HG02970 (cell line): Measurements from ENCODE around the gene ZNF557.

Experiments used
- ATAC-seq: cut with Tn5 transposase; IDR thresholded peaks from one replicate; pipeline ENCODE4 v1.9.1; 2021; ENCODE audit warnings: mild to moderate bottlenecking, moderate library complexity, moderate number of reproducible peaks; ENCODE audit not compliant: unreplicated experiment, low FRiP score

The ZNF557 gene

DNA sequence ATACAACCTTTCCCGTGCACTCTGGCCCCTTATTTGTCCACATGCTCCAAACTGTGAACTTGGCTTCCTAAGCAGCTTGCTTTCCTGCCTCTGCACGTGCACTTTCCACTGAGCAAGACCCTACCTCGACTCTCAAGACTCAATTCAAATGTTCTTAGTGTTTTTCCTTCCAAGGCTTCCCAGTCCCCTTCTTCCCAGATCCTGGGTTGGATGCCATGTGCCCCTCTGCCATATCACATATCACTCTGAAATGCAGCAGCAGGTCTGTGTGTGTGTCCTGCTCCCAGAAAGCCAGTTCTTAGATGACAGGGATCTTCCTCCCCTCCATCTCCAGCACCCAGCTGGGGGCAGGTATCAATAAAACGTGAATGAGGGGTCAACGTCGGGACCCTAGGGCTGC lies 3.0 kb downstream of the ZNF557 start:
- ATAC-seq = no peak

DNA sequence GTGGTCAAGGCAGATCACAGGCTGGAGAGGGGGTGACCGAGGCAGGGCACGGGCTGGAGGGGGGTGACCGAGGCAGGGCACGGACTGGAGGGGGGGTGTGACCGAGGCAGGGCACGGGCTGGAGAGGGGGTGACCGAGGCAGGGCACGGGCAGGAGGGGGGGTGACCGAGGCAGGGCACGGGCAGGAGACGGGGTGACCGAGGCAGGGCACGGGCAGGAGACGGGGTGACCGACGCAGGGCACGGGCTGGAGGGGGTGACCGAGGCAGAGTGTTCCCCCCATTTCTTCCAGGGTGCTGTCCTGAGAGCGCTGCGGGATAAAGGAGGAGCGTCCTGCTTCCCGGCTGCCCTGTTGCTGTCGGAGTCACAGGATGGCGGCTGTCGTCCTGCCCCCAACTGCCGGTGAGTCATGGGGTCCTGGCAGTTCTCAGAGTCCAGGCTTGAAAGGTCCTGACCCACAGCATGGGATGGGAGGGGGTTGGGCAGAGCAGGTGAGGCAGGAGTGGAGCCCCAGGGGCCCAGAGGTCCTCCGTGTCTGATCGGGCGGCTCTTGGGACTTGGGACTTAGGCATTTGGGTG lies 5.3 kb downstream of the ZNF557 start:
- ATAC-seq = no peak

DNA sequence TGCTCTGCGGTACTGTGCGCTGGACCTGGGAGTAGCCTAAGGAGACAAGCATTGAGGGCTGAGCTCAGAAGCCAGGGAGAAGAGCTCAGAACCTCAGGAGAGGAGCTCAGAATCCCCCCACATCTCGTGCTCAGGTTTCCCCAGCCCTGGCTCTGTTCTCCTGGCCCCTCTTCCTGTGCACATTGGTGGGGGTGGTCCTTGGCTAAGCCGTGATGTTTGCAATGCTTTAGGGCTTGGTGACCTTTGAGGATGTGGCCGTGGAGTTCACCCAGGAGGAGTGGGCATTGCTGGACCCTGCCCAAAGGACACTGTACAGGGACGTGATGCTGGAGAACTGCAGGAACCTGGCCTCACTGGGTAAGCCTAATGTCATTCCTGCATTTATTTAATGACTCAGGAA lies 6.6 kb downstream of the ZNF557 start:
- ATAC-seq = no peak

DNA sequence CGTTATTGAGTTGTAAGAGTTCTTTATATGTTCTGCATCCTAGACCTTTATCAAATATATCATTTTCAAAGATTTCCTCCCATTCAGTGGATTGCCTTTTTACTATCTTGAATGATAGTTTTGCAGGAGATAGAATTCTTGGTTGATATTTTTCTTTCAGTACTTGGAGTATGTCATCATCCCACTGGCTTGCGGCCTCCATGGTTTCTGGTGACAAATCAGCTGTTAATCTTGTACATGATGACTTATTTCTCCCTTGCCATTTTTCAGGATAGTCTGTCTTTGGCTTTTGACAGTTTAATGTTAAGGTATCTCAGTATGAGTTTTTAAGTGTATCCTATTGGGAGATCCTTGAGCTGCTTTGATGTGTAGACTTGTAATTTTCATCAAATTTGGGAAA lies 8.5 kb downstream of the ZNF557 start:
- no peak for ATAC-seq

DNA sequence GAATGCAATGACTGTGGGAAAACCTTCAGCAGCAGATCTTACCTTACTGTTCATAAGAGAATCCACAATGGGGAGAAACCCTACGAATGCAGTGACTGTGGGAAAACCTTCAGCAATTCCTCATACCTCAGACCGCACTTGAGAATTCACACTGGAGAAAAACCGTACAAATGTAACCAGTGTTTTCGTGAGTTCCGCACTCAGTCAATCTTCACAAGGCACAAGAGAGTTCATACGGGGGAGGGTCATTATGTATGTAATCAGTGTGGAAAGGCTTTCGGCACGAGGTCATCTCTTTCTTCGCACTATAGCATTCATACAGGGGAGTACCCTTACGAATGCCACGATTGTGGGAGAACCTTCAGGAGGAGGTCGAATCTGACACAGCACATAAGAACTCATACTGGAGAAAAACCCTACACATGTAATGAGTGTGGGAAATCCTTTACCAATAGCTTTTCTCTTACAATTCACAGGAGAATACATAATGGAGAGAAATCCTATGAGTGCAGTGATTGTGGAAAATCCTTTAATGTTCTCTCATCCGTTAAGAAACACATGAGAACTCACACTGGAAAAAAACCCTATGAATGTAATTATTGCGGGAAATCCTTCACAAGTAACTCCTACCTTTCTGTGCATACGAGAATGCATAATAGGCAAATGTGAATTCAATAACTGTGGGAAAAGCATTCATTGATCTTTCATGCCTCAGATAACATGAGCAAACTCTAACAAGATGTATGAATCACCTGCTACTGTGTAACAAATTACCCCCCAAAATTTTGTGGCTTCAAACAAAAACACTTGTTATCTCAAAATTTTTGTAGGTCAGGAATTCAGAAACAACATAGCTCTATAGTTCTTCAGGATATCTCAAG lies 13.8 kb downstream of the ZNF557 start:
- no peak for ATAC-seq

DNA sequence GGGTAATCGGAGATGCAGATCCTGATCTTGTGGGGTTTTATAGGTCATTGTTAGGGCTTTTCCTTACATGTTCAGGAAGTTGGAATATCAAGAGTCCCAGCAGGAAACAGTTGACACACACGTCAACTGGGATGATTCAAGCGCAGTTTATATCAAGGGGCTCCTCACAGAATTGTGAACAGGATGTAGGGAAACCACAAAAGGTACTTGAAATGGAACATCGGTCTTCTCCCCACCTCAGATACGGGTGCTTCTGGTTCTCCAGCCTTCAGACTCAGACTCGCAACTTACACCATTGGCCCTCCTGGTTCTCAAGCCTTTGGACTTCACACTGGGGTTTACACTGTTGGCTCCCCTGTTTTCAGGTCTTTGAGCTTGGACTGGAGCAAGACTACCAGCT lies 19.5 kb downstream of the ZNF557 start:
- no peak for ATAC-seq

DNA sequence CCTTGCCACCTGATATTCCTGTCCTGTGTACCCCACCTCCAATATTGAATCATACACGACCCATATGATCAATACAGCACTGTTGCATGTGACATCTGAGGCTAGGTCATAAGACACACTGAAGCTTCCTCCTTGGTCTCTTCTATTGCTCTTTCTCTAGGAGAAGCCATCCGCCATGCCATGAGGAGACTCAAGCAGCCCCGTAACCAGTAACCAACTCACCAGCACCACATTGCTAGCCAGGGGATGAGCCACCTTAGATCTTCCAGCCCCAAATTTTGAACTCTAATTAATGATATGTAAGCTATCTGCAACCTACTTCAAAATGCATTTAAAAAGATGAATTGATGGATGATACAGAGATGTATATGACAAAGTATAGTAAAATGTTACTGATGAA lies 28.6 kb downstream of the ZNF557 start:
- ATAC-seq = no peak

DNA sequence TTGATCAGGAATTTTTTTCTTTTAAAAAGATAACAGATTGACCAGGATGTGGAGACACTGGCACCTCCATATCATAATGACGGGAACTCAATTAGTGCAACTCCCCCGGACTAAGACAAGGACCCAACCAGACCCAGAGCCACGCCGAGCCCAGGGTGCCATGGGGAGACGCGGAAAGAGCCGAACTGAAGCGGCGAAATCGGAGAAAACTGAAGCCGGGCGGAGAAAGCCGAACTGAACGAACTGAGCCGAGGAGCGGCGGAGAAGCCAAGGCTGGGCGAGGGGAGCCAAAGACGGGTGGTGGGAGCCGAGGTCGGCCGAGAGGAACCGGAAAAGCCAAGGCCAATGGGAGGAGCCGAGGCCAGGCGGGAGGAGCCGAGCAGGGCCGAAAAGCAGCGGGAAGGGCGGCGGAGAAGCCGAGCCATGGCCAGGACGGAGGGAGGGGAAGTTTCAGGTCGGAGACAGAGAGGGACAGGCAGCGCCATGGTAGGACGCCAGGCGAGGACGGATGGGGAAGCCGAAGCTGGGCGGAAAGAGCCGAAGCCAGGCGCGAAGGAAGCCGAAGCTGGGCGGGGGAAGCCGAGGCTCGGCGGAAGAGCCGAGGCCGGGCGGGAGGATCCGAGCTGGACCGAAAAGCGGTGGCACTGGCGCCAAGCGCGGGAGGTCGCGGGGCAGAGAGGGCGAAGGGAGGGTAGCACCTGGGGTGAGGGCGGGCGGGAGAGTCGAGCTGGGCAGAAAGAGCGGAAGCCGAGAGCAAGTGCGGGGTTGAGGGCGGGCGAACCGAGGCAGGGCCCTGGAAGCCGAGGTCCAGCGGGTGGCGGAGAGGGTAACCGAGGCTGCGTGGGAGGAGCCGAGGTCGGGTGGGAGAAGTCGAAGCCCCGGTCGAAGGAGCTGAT lies 29.4 kb downstream of the ZNF557 start:
- peak; percentile 70 for ATAC-seq

DNA sequence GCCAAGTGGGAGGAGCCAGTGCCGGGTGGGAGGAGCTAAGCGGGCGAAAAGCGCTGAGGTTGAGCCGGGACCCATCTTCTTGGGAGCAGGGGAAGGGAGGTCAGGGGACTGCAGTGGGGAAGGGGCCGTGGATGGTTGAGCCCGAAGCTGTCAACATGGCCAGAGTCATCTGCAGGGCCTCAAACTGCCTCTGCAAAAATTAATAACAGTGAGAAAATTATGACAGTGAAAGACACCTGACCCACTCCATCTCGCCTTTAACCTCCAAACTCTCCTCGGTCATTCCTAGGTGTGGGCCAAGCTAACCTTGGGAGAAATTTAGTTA lies 30.1 kb downstream of the ZNF557 start:
- no peak for ATAC-seq

DNA sequence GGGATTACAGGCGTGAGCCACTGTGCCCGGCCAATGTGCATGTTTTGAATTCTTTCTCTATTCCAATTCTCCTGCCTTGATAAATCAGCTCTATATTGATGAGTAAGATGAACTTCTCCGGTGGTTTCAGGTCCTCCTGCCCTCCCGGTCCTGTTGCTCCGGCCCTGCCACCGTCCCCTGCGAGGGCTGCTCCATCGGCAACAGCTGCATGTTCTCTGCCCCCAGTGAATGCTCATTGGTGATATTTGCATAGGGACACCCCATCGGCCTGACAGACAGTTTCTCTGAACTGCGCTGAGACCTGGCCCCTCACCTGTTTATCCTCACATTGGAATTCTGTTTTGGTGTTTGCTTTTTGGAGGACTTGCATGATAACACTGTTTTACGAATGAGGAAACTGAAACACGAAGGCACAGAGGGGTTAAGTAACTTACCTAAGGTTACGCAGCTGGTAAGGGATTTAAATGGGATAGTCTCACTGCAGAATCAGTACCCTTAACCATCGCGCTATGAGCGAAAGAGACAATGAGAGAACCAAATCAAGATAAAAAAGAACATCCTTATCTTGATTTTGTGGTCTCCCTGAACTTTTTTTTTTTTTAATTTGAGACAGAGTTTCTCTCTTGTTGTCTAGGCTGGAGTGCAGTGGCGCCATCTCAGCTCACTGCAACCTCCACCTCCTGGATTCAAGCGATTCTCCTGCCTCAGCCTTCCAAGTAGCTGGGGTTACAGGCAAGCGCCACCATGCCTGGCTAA lies 32.2 kb downstream of the ZNF557 start:
- no peak for ATAC-seq

DNA sequence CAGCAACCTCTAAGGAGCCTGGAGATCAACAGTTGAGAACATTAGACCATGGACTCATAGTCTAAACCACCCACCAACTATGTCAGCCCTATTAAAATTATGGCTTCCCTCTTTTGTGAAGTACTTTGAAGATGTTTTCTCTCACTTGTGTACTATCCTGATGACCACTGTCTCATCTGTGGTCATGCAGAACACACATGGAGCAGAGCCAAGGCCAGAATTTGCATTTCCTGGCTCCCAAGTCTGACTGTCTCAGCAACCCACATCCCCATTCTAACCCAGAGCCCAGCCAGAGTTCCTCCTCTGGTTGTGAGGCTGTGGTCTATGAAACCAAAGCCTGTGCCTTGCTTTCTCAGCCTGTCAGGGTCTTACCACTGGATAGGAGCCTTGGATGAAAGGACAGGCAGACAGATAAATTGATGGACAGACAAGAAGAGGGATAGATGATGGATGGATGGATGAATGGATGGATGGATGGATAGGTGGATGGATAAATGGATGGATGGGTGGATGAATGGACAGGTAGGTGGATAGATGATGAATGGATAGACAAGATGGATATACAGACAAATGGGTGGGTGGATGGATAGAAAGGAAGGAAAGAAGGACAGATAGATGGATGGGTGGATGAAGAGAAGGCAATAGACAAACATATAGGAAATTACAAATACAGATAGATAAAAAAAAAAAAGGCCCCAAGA lies 35.4 kb downstream of the ZNF557 start:
- no peak for ATAC-seq

DNA sequence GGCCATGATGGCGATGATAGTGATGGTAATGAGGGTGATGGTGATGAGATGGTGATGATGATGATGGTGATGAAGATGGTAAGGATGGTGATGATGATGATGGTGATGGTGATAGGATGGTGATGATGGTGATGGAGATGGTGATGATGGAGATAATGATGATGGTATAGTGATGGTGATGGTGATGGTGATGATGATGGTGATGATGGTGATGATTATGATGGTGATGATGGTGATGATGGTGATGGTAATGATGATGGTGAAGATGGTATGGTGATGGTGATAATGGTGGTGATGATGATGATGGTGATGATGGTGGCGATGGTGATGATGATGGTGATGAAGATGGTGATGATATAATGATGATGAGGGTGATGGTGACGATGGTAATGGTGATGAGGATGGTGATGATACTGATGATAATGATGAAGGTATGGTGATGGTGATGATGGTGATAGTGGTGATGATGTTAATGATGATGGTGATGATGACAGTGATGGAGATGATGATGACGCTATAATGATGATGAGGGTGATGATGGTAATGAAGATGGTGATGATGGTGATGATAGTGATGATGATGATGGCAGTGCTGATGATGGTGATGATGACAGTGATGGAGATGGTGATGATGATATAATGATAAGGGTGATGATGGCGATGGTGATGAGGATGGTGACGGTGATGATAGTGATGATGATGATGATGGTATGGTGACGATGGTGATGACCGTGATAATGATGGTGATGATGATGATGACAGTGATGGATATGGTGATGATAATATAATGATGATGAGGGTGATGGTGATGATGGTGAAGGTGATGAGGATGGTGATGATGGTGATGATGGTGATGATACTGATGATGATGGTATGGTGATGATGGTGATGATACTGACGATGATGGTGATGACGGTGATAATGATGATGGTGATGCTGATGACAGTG lies 37.5 kb downstream of the ZNF557 start:
- ATAC-seq = no peak

DNA sequence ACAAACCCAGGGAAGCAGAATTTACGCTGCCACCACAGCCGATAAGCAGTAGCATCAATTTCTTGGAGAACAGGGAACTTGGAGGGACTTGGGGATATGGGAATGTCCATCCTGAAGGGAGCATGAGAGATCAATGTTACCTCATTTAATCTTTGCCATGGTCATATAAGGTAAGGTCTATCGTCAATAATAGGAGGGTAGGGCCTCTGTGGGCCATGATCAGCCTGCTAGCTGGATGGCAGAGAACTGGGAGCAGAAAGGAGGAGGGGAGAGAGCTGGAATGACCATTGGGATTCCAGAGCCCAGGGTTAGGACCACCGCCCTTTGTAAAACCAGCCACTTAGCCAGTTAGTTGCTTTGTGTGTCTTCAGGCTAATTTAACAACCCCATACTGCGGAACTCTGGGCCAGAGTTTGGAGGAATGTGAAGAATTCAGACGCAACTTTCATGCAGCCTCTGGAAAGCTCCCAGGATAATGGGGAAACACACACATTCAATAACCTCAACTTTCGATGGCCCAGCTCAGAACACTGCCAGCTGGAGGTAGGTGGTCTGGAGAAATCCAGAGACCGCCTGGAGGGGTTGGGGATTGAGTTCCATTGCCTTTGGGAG lies 40.3 kb downstream of the ZNF557 start:
- no peak for ATAC-seq

DNA sequence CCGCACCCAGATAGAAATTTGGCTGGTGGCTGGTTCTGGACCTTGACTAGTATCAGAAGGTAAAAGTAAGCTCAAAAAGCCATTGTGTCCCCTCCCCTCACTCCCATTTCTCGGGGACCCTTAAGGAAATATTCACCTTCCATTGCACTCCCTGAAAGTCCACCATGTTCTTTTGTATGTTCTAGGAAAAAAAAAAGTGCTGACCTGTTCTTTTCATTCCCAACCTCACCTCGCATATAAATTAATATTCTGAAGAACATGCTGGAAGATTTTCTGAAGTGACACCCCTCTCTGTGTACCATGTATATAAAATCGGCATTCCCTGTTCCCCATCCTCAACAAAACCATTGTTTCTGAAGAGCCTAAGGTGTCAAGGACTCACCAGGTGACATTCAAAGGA lies 43.2 kb downstream of the ZNF557 start:
- no peak for ATAC-seq

DNA sequence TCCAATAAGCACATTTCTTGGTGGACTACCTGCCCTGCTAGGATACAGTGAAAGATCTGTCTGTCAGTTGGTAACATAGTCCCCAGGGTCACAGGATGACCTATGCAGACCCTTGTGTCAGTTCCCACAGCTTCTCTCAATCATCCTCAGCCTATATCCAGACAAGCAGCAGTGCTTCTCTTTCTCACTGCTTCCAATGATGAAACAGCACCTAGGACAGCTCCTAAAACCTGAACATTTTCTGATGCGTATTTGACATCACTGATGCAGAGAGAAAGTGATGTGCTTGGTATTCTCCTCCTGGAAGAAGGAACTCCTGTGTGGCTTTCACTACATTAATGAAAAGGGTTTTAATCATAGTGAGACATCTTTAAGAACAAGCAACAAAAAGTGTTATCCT lies 43.7 kb downstream of the ZNF557 start:
- no peak for ATAC-seq

DNA sequence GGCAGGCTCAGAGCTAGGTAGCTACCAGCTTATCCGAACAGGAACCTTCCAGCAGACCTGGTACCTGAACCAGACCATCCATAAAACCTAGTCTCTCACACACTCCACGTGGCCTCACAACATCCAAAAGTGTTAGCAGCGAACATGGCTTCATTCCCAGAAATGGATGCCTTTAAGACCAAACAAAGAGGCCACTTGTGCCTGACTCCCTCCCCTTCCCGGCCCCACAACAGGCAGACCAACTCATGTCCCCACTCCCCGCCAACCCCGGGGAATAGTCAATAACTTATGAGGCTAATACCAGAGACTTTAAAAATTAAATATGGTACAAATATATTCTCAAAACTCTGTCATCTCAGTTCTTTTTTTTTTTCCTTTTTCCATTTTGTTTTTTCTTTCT lies 46.2 kb downstream of the ZNF557 start:
- ATAC-seq = no peak

DNA sequence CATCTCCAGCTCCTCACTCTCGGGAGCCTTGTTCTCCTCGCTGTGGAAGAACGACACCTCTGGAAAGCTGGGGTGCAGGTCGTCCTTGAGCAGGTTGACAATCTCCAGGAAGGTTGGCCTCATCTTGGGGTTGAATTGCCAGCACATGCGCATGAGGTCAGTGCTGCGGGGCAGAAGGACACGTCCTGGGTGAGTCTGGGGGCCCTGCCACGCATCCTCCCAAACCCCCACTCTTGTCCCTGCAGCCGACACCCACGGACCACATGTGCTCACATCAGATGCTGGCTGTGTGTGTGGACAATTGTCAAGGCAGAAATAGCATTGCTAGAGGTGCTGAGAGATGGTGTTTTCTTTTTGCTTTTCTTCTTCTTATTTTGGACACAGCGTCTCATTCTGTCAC lies 47.7 kb downstream of the ZNF557 start:
- ATAC-seq = no peak

DNA sequence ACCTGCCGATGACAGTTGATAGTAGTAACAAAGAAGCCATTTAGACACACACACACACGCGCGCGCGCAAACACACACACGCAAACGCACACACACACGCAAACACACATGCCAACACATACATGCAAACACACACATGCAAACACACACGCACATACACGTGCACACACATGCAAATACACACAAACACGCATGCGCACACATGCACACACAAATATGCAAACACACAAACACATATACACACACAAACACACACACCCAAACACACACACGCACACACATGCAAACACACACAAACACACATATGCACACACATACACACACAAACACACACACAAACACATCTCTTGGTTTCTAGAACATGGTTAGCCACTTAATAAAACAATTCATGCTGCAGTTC lies 50.1 kb downstream of the ZNF557 start:
- ATAC-seq = no peak

DNA sequence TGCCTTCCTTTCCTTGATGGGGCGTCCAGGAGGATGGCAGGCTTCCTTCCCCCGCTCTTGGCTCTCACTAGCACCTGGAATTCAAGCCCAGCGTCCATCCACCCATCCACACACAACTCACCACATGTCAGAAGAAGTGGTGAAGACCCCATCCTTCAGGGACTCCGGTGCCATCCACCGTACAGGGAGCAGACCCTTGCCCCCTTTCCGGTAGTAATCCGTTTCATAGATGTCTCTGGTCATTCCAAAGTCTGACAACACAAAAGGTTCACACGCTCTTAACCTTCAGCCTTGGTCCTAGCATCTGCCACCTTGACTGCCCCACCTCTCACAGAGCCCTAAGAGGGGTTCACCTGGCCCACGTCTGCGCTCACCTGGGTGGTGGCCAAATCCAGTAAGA lies 51.0 kb downstream of the ZNF557 start:
- ATAC-seq = no peak
